HL-60 (cell line): ENCODE measurements around the gene ATP5MC3.
"Not testable (repeated sequence)": the region's sequence is repeated elsewhere in the genome, so short reads cannot be mapped to it uniquely, and the experiment has no call there.

Experiments used
- DNase-seq, 2 experiments: peaks; one replicate each; pipeline ENCODE4 v3.0.0-alpha.2; 2010 to 2020; ENCODE audit warnings: low read depth in 1 of 2, low spot score in 1 of 2
- H3K27ac ChIP-seq: fragments of 250-450 bp; sonication (Bioruptor Pico); replicated peaks from 2 replicates; pipeline ENCODE4 v1.5.1; 2020; ENCODE audit warnings: mild to moderate bottlenecking, moderate library complexity
- H3K27me3 ChIP-seq: fragments of 250-450 bp; sonication (Bioruptor Pico); 2 replicates; pipeline ENCODE4 v1.5.1; 2021; ENCODE audit warnings: mild to moderate bottlenecking, moderate library complexity; ENCODE audit not compliant: insufficient read depth, poor library complexity, severe bottlenecking
- H3K4me3 ChIP-seq: replicated peaks from 2 replicates; pipeline ENCODE4 v1.5.1; 2011; ENCODE audit warnings: mild to moderate bottlenecking, control low read depth, low read length; ENCODE audit not compliant: insufficient read depth
- GABPA ChIP-seq: IDR thresholded peaks from 2 replicates; pipeline ENCODE4 v1.6.1; 2012; ENCODE audit warnings: low read depth
- POLR2AphosphoS5 ChIP-seq: IDR thresholded peaks from 2 replicates; pipeline ENCODE4 v1.6.1; 2012; ENCODE audit warnings: low read depth
- SPI1 ChIP-seq: IDR thresholded peaks from 2 replicates; pipeline ENCODE4 v1.6.1; 2012; ENCODE audit warnings: low read depth, mild to moderate bottlenecking, borderline replicate concordance
- long read RNA-seq: library from polyadenylated mRNA; unstranded; transcript quantifications from one replicate; pipeline ENCODE4 v2.0.0, GENCODE V29; 2020
- TF ChIP-seq, protein P1 (sequence below): IDR thresholded peaks from one replicate; pipeline ENCODE4 v1.5.1; 2011; ENCODE audit warnings: low read length, control low read depth, inconsistent platforms; ENCODE audit not compliant: insufficient read depth
- TF ChIP-seq, protein P2 (sequence below): IDR thresholded peaks from 2 replicates; pipeline ENCODE4 v1.6.1; 2012; ENCODE audit warnings: low read depth; ENCODE audit not compliant: insufficient replicate concordance

Gene ATP5MC3
- long read RNA-seq, full-length matches to known transcripts: 285 of 291 reads
- long read RNA-seq, partial matches to known transcripts: 2 of 291 reads
- long read RNA-seq, other reads (novel, unspliced or antisense): 4 of 291 reads

DNA sequence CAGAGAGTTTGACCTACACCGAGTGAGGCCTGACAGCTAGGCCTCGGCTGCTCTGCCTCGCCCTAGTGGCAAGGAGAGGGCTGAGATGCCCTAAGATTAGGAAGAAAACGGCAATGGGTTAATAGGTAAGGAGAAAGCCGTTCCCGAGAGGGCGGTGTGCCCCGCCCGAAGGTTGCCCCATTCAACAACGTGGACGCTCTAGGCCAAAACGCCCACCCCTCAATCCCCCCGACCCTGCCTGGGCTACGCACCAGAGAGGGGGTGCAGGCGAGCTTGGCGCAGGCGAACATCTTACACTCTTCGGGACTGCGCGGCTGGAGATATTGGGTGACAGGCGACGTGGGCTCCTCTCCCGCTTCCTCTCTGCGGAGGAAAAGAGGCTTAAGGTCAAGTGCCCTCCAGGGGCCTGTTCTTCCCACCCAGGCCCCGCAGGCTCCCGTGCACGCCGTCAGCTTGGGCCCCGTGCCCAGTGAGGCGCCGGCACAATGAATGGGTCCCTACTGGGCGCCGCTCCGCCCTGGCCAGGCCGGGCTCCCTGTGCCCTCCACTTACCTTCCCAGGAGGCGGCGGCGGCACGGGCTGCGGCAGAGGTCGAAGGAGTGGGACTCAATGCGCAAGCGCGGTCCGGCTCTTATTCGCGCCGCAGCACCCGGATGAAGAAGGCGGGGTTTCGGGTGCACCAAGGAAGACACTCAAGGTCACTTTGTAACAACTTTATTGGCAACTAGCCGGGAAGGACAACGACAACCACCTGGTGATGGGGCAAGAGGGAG is at the start of gene ATP5MC3:
TSS of gene ATP5MC3 (minus strand) at position 607 of the 773 bp plus-strand sequence. CDS start at position 290, 317 bp downstream.
- DNase-seq: peak; percentile 93 to 95
- TF ChIP-seq GABPA (peak; percentile 46; the same call in 1 of the 2 replicates), SPI1 (no peak), POLR2AphosphoS5 (peak; percentile 90)
- TF ChIP-seq, protein P1, sequence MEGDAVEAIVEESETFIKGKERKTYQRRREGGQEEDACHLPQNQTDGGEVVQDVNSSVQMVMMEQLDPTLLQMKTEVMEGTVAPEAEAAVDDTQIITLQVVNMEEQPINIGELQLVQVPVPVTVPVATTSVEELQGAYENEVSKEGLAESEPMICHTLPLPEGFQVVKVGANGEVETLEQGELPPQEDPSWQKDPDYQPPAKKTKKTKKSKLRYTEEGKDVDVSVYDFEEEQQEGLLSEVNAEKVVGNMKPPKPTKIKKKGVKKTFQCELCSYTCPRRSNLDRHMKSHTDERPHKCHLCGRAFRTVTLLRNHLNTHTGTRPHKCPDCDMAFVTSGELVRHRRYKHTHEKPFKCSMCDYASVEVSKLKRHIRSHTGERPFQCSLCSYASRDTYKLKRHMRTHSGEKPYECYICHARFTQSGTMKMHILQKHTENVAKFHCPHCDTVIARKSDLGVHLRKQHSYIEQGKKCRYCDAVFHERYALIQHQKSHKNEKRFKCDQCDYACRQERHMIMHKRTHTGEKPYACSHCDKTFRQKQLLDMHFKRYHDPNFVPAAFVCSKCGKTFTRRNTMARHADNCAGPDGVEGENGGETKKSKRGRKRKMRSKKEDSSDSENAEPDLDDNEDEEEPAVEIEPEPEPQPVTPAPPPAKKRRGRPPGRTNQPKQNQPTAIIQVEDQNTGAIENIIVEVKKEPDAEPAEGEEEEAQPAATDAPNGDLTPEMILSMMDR: no peak
- TF ChIP-seq, protein P2, sequence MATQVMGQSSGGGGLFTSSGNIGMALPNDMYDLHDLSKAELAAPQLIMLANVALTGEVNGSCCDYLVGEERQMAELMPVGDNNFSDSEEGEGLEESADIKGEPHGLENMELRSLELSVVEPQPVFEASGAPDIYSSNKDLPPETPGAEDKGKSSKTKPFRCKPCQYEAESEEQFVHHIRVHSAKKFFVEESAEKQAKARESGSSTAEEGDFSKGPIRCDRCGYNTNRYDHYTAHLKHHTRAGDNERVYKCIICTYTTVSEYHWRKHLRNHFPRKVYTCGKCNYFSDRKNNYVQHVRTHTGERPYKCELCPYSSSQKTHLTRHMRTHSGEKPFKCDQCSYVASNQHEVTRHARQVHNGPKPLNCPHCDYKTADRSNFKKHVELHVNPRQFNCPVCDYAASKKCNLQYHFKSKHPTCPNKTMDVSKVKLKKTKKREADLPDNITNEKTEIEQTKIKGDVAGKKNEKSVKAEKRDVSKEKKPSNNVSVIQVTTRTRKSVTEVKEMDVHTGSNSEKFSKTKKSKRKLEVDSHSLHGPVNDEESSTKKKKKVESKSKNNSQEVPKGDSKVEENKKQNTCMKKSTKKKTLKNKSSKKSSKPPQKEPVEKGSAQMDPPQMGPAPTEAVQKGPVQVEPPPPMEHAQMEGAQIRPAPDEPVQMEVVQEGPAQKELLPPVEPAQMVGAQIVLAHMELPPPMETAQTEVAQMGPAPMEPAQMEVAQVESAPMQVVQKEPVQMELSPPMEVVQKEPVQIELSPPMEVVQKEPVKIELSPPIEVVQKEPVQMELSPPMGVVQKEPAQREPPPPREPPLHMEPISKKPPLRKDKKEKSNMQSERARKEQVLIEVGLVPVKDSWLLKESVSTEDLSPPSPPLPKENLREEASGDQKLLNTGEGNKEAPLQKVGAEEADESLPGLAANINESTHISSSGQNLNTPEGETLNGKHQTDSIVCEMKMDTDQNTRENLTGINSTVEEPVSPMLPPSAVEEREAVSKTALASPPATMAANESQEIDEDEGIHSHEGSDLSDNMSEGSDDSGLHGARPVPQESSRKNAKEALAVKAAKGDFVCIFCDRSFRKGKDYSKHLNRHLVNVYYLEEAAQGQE: peak; percentile 59
- peak within 1 kb of the TSS; percentile 89 for H3K27ac ChIP-seq
- no peaks in the 10 kb centered on the region for H3K27me3 ChIP-seq
- H3K4me3 ChIP-seq: peak within 1 kb of the TSS; percentile 71

DNA sequence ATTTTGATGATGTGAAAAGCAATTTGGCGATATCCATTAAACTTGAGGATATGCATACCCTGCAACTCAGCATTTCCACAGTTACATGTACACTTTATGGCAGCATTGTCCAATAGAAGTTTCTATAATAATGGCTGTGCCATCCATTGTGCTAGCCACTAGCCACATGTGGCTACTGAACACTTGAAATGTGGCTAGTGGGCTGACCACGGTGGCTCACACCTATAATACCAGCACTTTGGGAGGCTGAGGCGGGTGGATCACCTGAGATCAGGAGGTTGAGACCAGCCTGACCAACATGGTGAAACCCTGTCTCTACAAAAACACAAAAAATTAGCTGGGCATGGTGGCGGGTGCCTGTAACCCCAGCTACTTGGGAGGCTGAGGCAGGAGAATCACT is 47.1 kb upstream of the ATP5MC3 start:
- H3K27ac ChIP-seq, H3K27me3 ChIP-seq, H3K4me3 ChIP-seq, DNase-seq: not testable (repeated sequence)

DNA sequence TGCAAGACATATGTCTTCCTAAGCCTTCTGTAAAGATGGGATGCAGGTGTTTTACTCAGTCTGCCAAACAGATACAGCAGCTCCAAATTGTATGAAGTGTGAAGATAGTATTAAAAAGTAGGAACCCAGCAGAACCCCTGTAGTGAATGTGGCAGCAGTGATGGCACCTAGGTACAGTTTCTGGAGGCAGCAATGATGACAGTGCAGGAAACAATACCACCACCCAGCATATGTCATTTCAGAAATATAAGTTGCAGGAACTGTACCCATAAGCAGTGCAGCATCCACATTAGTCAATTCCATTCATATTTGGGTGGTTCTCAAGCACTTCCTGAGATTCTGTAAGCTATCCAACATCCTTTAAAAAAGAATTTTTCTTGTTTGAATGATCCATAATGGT is 46.7 kb upstream of the ATP5MC3 start:
- no peak overlapping the region for H3K4me3 ChIP-seq
- TF ChIP-seq GABPA (no peak), SPI1 (no peak), POLR2AphosphoS5 (no peak)
- TF ChIP-seq, protein P2: no peak
- TF ChIP-seq, protein P1: no peak

DNA sequence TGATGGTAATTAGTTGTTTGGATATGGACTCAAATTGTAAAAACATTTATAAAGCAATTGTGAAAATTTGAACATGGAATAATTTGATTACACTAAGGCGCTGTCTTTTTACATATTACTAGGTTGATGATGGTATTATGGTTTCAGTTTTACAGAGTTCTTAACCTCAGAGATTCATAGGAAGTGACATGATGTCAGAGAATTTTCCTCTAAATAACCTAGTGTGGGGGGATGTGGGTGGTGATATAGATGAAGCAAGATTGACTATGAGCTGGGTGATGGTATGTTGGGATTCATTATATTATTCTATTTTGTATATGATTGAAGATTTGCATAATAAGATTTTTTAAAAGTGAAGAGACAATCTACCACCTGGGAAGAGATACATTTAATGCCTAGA is 45.9 kb upstream of the ATP5MC3 start:
- TF ChIP-seq GABPA: no peak
- no peak for TF ChIP-seq SPI1
- TF ChIP-seq, protein P2: no peak
- TF ChIP-seq, protein P1: no peak
- no peak for TF ChIP-seq POLR2AphosphoS5

More for the DNA sequence above, 46.7 kb upstream of the ATP5MC3 start:
- DNase-seq: no peak
- Histone ChIP-seq H3K27me3 (peaks cover 5% of the 10 kb centered on the region), H3K27ac (no peak overlapping the region)

More for the DNA sequence above, 45.9 kb upstream of the ATP5MC3 start:
- H3K27ac ChIP-seq: no peak overlapping the region
- DNase-seq: no peak
- H3K27me3 ChIP-seq: peaks cover 5% of the 10 kb centered on the region
- H3K4me3 ChIP-seq: no peak overlapping the region
